SH-SY5Y (cell line): ENCODE data around the gene MARK1.

Source experiments
- GATA2 ChIP-seq: IDR thresholded peaks from 2 replicates; pipeline ENCODE4 v1.6.1; 2011; ENCODE audit warnings: mild to moderate bottlenecking, low read depth, low read length
- GATA3 ChIP-seq: IDR thresholded peaks from 2 replicates; pipeline ENCODE4 v1.6.1; 2011; ENCODE audit warnings: low read depth, mild to moderate bottlenecking, low read length, moderate library complexity

GRCh38 chr1:220677251-220677650 lies 149.3 kb downstream of the MARK1 start:
- TF ChIP-seq GATA3: no peak
- no peak for TF ChIP-seq GATA2
